ACHN (cell line): ENCODE results near the gene ZNF296.

Experiments used
- DNase-seq: peaks from one replicate; pipeline ENCODE4 v3.0.0-alpha.2; 2015
- in situ Hi-C: cut with HindIII; loops from 2 replicates; pipeline ENCODE4 v1.10.0; 2017; ENCODE audit warnings: low sequenced_read_pairs, low pct_ligation_motif_present, low pct_unique_long_range_greater_than_20kb

The ZNF296 gene

GRCh38 chr19:45069056-45069455, 7.2 kb downstream of the ZNF296 start:
- peak; percentile 11 for DNase-seq
- in situ Hi-C loops: no loop called here

GRCh38 chr19:45068041-45068440, 8.2 kb downstream of the ZNF296 start:
- in situ Hi-C loops: no loop called here
- DNase-seq: no peak

- in situ Hi-C loops: no loop called here
- no peak for DNase-seq
Observed at GRCh38 chr19:45066921-45067661, 9.2 kb downstream of the ZNF296 start.

- in situ Hi-C loops: no loop called here
- DNase-seq: no peak
Observed at GRCh38 chr19:45063851-45064801, 12.2 kb downstream of the ZNF296 start.

GRCh38 chr19:45061965-45062364, 14.3 kb downstream of the ZNF296 start:
- in situ Hi-C loops: no loop called here
- DNase-seq: no peak

- peak; percentile 63 for DNase-seq
- in situ Hi-C loops: no loop called here
Observed at GRCh38 chr19:45059258-45059965, 16.9 kb downstream of the ZNF296 start.

GRCh38 chr19:45058622-45059159, 17.6 kb downstream of the ZNF296 start:
- in situ Hi-C loops: no loop called here
- DNase-seq: no peak

GRCh38 chr19:45057444-45057843, 18.8 kb downstream of the ZNF296 start:
- DNase-seq: no peak
- in situ Hi-C loops: no loop called here

- no peak for DNase-seq
- in situ Hi-C loops: no loop called here
Observed at GRCh38 chr19:45056831-45057230, 19.4 kb downstream of the ZNF296 start.

- DNase-seq: no peak
- in situ Hi-C loops: no loop called here
Observed at GRCh38 chr19:45051929-45052579, 24.2 kb downstream of the ZNF296 start.

- in situ Hi-C loops: no loop called here
- DNase-seq: no peak
Observed at GRCh38 chr19:45050036-45050435, 26.2 kb downstream of the ZNF296 start.

GRCh38 chr19:45049073-45049736, 27.1 kb downstream of the ZNF296 start:
- in situ Hi-C loops: no loop called here
- DNase-seq: no peak

- in situ Hi-C loops: no loop called here
- DNase-seq: no peak
Observed at GRCh38 chr19:45047188-45047797, 29.0 kb downstream of the ZNF296 start.

GRCh38 chr19:45046355-45046754, 29.9 kb downstream of the ZNF296 start:
- in situ Hi-C loops: no loop called here
- no peak for DNase-seq

- in situ Hi-C loops: no loop called here
- no peak for DNase-seq
Observed at GRCh38 chr19:45045671-45046353, 30.5 kb downstream of the ZNF296 start.

- in situ Hi-C loops: no loop called here
- no peak for DNase-seq
Observed at GRCh38 chr19:45041125-45041524, 35.2 kb downstream of the ZNF296 start.
